C4-2B (cell line): ENCODE results near the gene ANAPC2.

Experiments used
- CTCF ChIP-seq: fragments of 450-650 bp; conservative IDR thresholded peaks from 2 replicates; pipeline ENCODE4 v1.5.1; 2017; ENCODE audit warnings: mild to moderate bottlenecking
- ZFX ChIP-seq: fragments of 450-650 bp; IDR thresholded peaks from 2 replicates; pipeline ENCODE4 v1.6.1; 2017

- no peak for TF ChIP-seq CTCF
- TF ChIP-seq ZFX: no peak
Observed at GRCh38 chr9:137201205-137201868, 13.0 kb upstream of the ANAPC2 start.
